CD4-positive, alpha-beta memory T cell (primary cell): Measurements from ENCODE around the gene ITSN1. TPM values are rescaled to one million over a fixed set of nuclear protein-coding genes. Genes with fewer than 3 reads are reported as not detected.
A peak's percentile ranks its signal among the peaks of the same experiment; 100 is the strongest.

Source experiments
- CTCF ChIA-PET: fragments of 350-600 bp; sonication (Branson Sonifier 250); formaldehyde crosslinking; loops from one replicate; lab custom pipeline; 2021; ENCODE audit warnings: inconsistent platforms; ENCODE audit not compliant: partially characterized antibody; lab: Charles Lee
- POLR2A ChIA-PET: fragments of 350-600 bp; sonication (Branson Sonifier 250); formaldehyde crosslinking; loops from one replicate; lab custom pipeline; 2021; ENCODE audit not compliant: partially characterized antibody; lab: Charles Lee
- DNase-seq, 5 donors: peaks; one replicate each; pipeline versions ENCODE4 v3.0.0 to v3.0.0-alpha.2; 2020 to 2022; ENCODE audit warnings: mixed read lengths in 1 of 5
- H3K27ac ChIP-seq: one replicate; pipeline ENCODE4 v1.7.0; 2013; ENCODE audit warnings: low read depth, low read length
- H3K27me3 ChIP-seq: 2 replicates; pipeline ENCODE4 v1.7.0; 2013; ENCODE audit warnings: mild to moderate bottlenecking, low read length, moderate library complexity; ENCODE audit not compliant: insufficient read depth
- H3K36me3 ChIP-seq: 2 replicates; pipeline ENCODE4 v1.7.0; 2013; ENCODE audit warnings: mild to moderate bottlenecking, low read length, moderate library complexity; ENCODE audit not compliant: insufficient read depth
- H3K4me1 ChIP-seq: 2 replicates; pipeline ENCODE4 v1.7.0; 2013; ENCODE audit warnings: mild to moderate bottlenecking, low read length, moderate library complexity; ENCODE audit not compliant: insufficient read depth
- H3K4me3 ChIP-seq, 2 donors: one replicate each; pipeline ENCODE4 v1.7.0; 2013; ENCODE audit warnings: low read length in 2 of 2, mild to moderate bottlenecking in 1 of 2
- H3K9me3 ChIP-seq, 2 donors: one replicate each; pipeline ENCODE4 v1.7.0; 2013; ENCODE audit warnings: low read length in 2 of 2, control low read depth in 1 of 2; ENCODE audit not compliant: control insufficient read depth in 1 of 2
- H3K27ac Mint-ChIP-seq, 7 donors: one replicate each; pipeline ENCODE4 v1.8.0; 2020 to 2021; ENCODE audit warnings: mixed read lengths in 7 of 7, mild to moderate bottlenecking in 6 of 7, inconsistent platforms in 3 of 7, moderate library complexity in 3 of 7
- H3K27me3 Mint-ChIP-seq, 2 donors: one replicate each; pipeline ENCODE4 v1.8.0; 2020 to 2021; ENCODE audit warnings: mixed read lengths in 2 of 2
- H3K36me3 Mint-ChIP-seq, 2 donors: one replicate each; pipeline ENCODE4 v1.8.0; 2020 to 2021; ENCODE audit warnings: mixed read lengths in 2 of 2, inconsistent platforms in 1 of 2, mild to moderate bottlenecking in 1 of 2
- H3K4me1 Mint-ChIP-seq, 4 donors: one replicate each; pipeline ENCODE4 v1.8.0; 2020 to 2021; ENCODE audit warnings: mixed read lengths in 4 of 4, mild to moderate bottlenecking in 1 of 4
- H3K4me3 Mint-ChIP-seq, 8 donors: one replicate each; pipeline ENCODE4 v1.8.0; 2020 to 2021; ENCODE audit warnings: mixed read lengths in 8 of 8, mild to moderate bottlenecking in 7 of 8, moderate library complexity in 6 of 8, inconsistent platforms in 3 of 8
- H3K9me3 Mint-ChIP-seq, 8 donors: one replicate each; pipeline ENCODE4 v1.8.0; 2020 to 2021; ENCODE audit warnings: mixed read lengths in 8 of 8, mild to moderate bottlenecking in 5 of 8, inconsistent platforms in 3 of 8, moderate library complexity in 1 of 8
- intact Hi-C: fragments of 100-400 bp; cut with micrococcal nuclease; formaldehyde crosslinking; loops from one replicate; pipeline ENCODE4 v1.15.1; 2023
- polyA plus RNA-seq, 2 donors: library from polyadenylated mRNA; unstranded; fragments of 300-500 nt; fragmentation: Illumina TruSeq; gene quantifications; one replicate each; pipeline ENCODE4 v1.2.3, GENCODE V29; 2021
- total RNA-seq, 2 experiments: library from RNA; stranded (reverse); gene quantifications; one replicate each; pipeline ENCODE4 v1.2.3, GENCODE V29; 2021

Gene ITSN1
- total and polyA plus RNA-seq, 4 experiments from 2014 or later: 1.0 to 3.9 (median 3.0) TPM

DNA sequence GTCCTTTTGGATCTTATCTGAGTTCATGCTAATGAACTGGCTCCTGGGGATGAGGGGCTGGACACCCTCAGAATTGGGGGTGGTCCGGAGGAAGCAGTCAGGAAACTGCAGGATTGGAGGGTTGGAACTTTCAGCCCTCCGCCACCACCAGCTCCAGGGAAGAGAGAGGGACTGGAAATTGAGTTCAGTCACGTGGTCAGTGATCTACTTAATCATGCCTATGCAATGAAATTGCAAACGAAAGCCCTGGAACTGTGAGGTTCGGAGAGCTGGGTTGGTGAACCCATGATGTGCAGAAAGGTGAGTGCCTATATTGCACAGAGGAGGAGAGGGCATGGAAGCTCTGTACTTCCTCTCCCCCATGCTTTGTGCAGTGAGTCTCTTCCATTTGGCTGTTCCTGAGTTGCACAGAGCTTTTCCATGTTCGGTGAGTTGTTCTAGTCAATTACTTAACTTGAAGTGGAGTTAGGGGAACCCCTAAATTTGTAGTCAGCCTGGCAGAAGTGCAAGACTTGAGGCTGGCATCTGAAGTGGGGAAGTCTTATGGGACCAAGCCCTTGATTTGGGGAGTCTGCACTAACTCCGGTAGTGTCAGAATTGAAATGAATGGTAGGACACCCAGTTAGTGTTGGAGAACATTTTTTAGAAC lies 16.7 kb downstream of the ITSN1 start:
- no peaks in the 10 kb centered on the region for H3K27me3 ChIP-seq
- no peak overlapping the region for H3K4me3 ChIP-seq
- POLR2A ChIA-PET: no interaction called here
- H3K9me3 ChIP-seq: no peaks in the 10 kb centered on the region
- peaks cover 0 to 5% (median under 1%) of the 10 kb centered on the region in 8 donors for H3K9me3 Mint-ChIP-seq
- CTCF ChIA-PET: no interaction called here
- H3K36me3 Mint-ChIP-seq: no peaks in the 10 kb centered on the region
- H3K4me1 ChIP-seq: no peaks in the 10 kb centered on the region
- H3K4me1 Mint-ChIP-seq: no peaks in the 10 kb centered on the region
- no peak for DNase-seq
- H3K27ac Mint-ChIP-seq: no peak overlapping the region
- intact Hi-C loops: no loop called here
- peak overlapping the region in 1 of 8 donors; percentile 37 for H3K4me3 Mint-ChIP-seq
- no peaks in the 10 kb centered on the region for H3K36me3 ChIP-seq
- no peak overlapping the region for H3K27ac ChIP-seq
- H3K27me3 Mint-ChIP-seq: peaks cover 2 to 5% of the 10 kb centered on the region in 2 donors

DNA sequence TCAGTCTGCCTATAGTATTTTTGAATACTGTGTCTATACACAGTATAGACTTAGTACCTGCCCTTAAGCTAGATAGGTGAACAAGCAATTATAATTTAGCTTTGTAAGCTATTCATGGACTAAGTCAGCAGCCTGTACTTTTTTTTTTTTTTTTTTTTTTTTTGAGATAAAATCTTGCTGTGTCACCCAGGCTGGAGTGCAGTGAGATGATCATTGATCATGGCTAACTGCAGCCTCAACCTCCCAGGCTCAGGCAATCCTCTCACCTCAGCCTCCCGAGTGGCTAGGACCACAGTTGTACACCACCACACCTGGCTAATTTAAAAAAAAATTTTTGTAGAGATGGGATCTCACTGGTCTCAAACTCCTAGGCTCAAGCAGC lies 17.3 kb downstream of the ITSN1 start:
- Histone ChIP-seq H3K4me1 (no peaks in the 10 kb centered on the region), H3K27ac (no peak overlapping the region), H3K36me3 (no peaks in the 10 kb centered on the region), H3K9me3 (no peaks in the 10 kb centered on the region), H3K27me3 (no peaks in the 10 kb centered on the region), H3K4me3 (no peak overlapping the region)
- H3K27me3 Mint-ChIP-seq: peaks cover 2 to 6% of the 10 kb centered on the region in 2 donors
- intact Hi-C loops: no loop called here
- no peak overlapping the region for H3K27ac Mint-ChIP-seq
- H3K4me1 Mint-ChIP-seq: no peaks in the 10 kb centered on the region
- peaks cover 0 to 5% (median under 1%) of the 10 kb centered on the region in 8 donors for H3K9me3 Mint-ChIP-seq
- ChIA-PET POLR2A (no interaction called here), CTCF (no interaction called here)
- no peak for DNase-seq
- no peak overlapping the region for H3K4me3 Mint-ChIP-seq
- no peaks in the 10 kb centered on the region for H3K36me3 Mint-ChIP-seq

DNA sequence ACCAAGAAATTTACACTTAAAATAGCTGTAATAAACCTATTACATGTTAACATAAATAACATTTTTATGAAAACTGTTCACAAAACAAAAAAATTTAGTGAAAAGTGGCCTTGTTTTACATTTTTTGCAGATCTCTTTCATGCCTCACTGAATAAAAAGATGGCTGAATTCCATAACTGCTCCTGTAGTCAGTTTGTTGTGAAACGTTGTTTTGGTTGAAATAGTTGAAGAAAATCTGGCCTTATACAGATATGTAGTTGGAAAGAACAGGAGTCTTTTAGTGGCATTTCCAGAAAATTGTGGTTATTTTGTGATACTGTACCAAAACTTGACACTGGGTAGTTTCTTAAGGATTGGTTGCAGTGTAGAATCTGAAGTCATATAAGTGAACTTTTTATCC lies 18.1 kb downstream of the ITSN1 start:
- no peak overlapping the region for H3K27ac ChIP-seq
- Mint-ChIP-seq H3K4me3 (no peak overlapping the region), H3K27ac (no peak overlapping the region), H3K4me1 (no peaks in the 10 kb centered on the region), H3K27me3 (peaks cover 2 to 6% of the 10 kb centered on the region in 2 donors), H3K9me3 (peaks cover 0 to 5% (median under 1%) of the 10 kb centered on the region in 8 donors), H3K36me3 (no peaks in the 10 kb centered on the region)
- DNase-seq: no peak
- ChIA-PET POLR2A (no interaction called here), CTCF (interaction anchor here (0.9 kb wide), 1 partner anchor 10 kb away, joined by 3 read pairs; no protein-coding TSS in a partner anchor)
- H3K9me3 ChIP-seq: no peaks in the 10 kb centered on the region
- no peaks in the 10 kb centered on the region for H3K36me3 ChIP-seq
- H3K4me1 ChIP-seq: no peaks in the 10 kb centered on the region
- intact Hi-C loops: no loop called here
- no peaks in the 10 kb centered on the region for H3K27me3 ChIP-seq
- H3K4me3 ChIP-seq: no peak overlapping the region

DNA sequence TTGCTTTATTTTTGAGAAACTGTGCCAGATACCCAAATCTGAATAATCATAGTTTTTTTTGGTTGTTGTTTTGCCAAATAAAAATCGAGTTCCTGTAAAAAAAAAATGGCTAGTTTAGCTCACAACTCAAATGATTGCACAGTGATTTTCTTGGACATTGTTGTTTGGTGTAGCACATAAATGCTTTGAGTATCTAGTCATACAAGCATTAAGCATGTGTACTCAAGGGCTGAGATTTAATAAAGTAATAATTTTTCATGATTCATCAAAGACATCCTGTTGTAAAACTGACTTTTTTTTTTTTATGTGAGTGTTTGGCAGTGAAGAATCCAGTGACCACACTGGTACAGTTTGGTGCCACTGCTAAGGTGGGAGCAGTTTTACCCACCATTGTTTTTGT lies 18.8 kb downstream of the ITSN1 start:
- H3K4me3 ChIP-seq: no peak overlapping the region
- H3K36me3 ChIP-seq: no peaks in the 10 kb centered on the region
- H3K9me3 Mint-ChIP-seq: peaks cover 0 to 5% (median under 1%) of the 10 kb centered on the region in 8 donors
- no peak overlapping the region for H3K27ac ChIP-seq
- no peaks in the 10 kb centered on the region for H3K9me3 ChIP-seq
- H3K4me3 Mint-ChIP-seq: no peak overlapping the region
- H3K36me3 Mint-ChIP-seq: no peaks in the 10 kb centered on the region
- no peak overlapping the region for H3K27ac Mint-ChIP-seq
- H3K4me1 ChIP-seq: no peaks in the 10 kb centered on the region
- no peaks in the 10 kb centered on the region for H3K4me1 Mint-ChIP-seq
- intact Hi-C loops: no loop called here
- POLR2A ChIA-PET: no interaction called here
- H3K27me3 ChIP-seq: no peaks in the 10 kb centered on the region
- CTCF ChIA-PET: interaction anchor here (0.9 kb wide), 1 partner anchor 11 kb away, joined by 3 read pairs; no protein-coding TSS in a partner anchor
- no peak for DNase-seq
- H3K27me3 Mint-ChIP-seq: peaks cover 2 to 4% of the 10 kb centered on the region in 2 donors

DNA sequence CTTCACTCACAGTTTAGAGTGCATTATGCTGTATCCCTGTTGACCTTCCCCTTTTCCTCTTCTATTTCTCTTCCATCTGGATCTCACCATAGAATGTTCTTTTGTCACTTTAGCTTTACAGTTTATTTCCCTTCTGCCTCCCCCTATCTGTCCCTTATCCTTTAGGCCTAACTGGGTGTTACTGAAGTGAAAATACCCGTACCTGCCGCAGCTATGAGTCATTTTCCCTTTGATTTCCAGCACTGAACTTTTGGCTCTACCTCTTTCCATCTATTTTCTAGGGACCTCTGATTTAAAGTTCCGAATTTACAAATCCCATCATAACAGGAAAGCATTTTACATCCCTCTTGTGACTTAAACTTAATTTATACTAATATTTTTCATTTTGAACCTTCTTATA lies 19.7 kb downstream of the ITSN1 start:
- no peak overlapping the region for H3K4me3 ChIP-seq
- intact Hi-C loops: no loop called here
- no peaks in the 10 kb centered on the region for H3K36me3 Mint-ChIP-seq
- no peaks in the 10 kb centered on the region for H3K4me1 Mint-ChIP-seq
- no peak overlapping the region for H3K27ac ChIP-seq
- POLR2A ChIA-PET: no interaction called here
- H3K9me3 Mint-ChIP-seq: peaks cover 0 to 5% (median under 1%) of the 10 kb centered on the region in 8 donors
- no peak overlapping the region for H3K27ac Mint-ChIP-seq
- H3K4me1 ChIP-seq: no peaks in the 10 kb centered on the region
- DNase-seq: no peak
- no peak overlapping the region for H3K4me3 Mint-ChIP-seq
- CTCF ChIA-PET: no interaction called here
- H3K27me3 ChIP-seq: no peaks in the 10 kb centered on the region
- H3K27me3 Mint-ChIP-seq: peaks cover 2 to 4% of the 10 kb centered on the region in 2 donors
- no peaks in the 10 kb centered on the region for H3K9me3 ChIP-seq
- H3K36me3 ChIP-seq: no peaks in the 10 kb centered on the region

DNA sequence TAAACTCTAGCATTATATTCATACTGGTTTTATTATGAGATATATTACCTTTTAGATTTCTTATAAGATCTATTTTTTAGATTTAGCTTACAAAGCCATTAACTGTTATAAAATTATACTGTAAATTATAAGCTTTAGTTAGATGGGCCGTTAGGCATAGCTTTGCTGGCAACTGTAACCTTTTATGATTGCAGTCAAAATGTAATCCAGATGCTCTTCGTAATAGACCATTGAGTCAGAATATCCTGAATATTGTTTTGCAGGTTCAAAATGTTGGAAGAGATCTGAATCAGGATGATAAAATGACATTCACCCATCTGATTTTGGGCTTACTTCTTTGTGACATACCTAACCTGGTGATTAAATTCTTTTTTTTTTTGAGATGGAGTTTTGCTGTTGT lies 20.9 kb downstream of the ITSN1 start:
- no peak for DNase-seq
- H3K36me3 ChIP-seq: no peaks in the 10 kb centered on the region
- intact Hi-C loops: no loop called here
- no peak overlapping the region for H3K27ac ChIP-seq
- H3K4me3 Mint-ChIP-seq: no peak overlapping the region
- no peaks in the 10 kb centered on the region for H3K4me1 ChIP-seq
- H3K9me3 ChIP-seq: no peaks in the 10 kb centered on the region
- H3K4me3 ChIP-seq: no peak overlapping the region
- ChIA-PET POLR2A (no interaction called here), CTCF (interaction anchor here (0.8 kb wide), 1 partner anchor 218 kb away, joined by 3 read pairs; no protein-coding TSS in a partner anchor)
- peaks cover 2 to 4% of the 10 kb centered on the region in 2 donors for H3K27me3 Mint-ChIP-seq
- peaks cover 0 to 5% (median under 1%) of the 10 kb centered on the region in 8 donors for H3K9me3 Mint-ChIP-seq
- no peaks in the 10 kb centered on the region for H3K4me1 Mint-ChIP-seq
- no peaks in the 10 kb centered on the region for H3K27me3 ChIP-seq
- no peak overlapping the region for H3K27ac Mint-ChIP-seq
- H3K36me3 Mint-ChIP-seq: no peaks in the 10 kb centered on the region

DNA sequence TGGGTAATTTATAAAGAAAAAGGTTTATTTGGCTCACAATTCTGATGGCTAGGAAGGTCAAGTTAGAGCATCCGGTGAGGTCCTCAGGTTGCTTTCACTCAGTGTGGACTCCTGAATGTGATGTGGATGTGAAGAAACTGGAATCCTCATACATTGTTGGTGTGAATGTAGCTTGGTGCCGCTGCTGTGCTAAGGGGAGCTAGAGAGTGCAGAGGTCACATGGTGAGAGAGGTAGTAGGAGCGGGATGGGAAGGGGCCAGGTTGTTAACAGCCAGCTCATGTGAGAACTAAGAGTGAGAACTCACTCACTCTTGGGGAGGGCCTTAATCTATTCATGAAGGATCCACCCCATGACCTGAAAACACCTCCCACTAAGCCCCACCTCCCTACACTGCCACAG lies 21.8 kb downstream of the ITSN1 start:
- Histone ChIP-seq H3K27me3 (no peaks in the 10 kb centered on the region), H3K4me3 (no peak overlapping the region), H3K36me3 (no peaks in the 10 kb centered on the region), H3K4me1 (no peaks in the 10 kb centered on the region), H3K27ac (no peak overlapping the region), H3K9me3 (no peaks in the 10 kb centered on the region)
- Mint-ChIP-seq H3K27ac (no peak overlapping the region), H3K36me3 (no peaks in the 10 kb centered on the region), H3K4me3 (no peak overlapping the region), H3K27me3 (peaks cover 2 to 4% of the 10 kb centered on the region in 2 donors), H3K9me3 (peaks cover 0 to 5% (median under 1%) of the 10 kb centered on the region in 8 donors), H3K4me1 (no peaks in the 10 kb centered on the region)
- intact Hi-C loops: no loop called here
- no peak for DNase-seq
- ChIA-PET CTCF (no interaction called here), POLR2A (no interaction called here)
